Stomach (tissue), 4 donors: Measurements from ENCODE around the gene NAALADL2.

Experiments
- CTCF ChIP-seq, 7 experiments: fragments of 450-650 bp in 4 of 7; fragments of 200-600 bp in 3 of 7; sonication (generic) in 3 of 7; IDR thresholded peaks; one replicate each; pipeline ENCODE4 v1.5.1; 2016 to 2019; ENCODE audit warnings: antibody characterized with exemption in 7 of 7, control low read depth in 2 of 7, mild to moderate bottlenecking in 1 of 7
- POLR2A ChIP-seq, 4 donors: fragments of 450-650 bp; IDR thresholded peaks; one replicate each; pipeline ENCODE4 v1.6.1; 2016; ENCODE audit warnings: antibody characterized with exemption in 4 of 4, control low read depth in 2 of 4, mild to moderate bottlenecking in 1 of 4, moderate library complexity in 1 of 4
- POLR2AphosphoS5 ChIP-seq, 3 donors: sonication (generic); formaldehyde crosslinking; IDR thresholded peaks; one replicate each; pipeline ENCODE4 v1.6.1; 2016; ENCODE audit warnings: antibody characterized with exemption in 3 of 3

- TF ChIP-seq POLR2A (IDR thresholded peaks at IDR 0.05) (no peak), CTCF (IDR thresholded peaks at IDR 0.05) (no peak), POLR2AphosphoS5 (IDR thresholded peaks at IDR 0.05) (no peak)
Measured at GRCh38 chr3:175211466-175211865, 352.3 kb downstream of the NAALADL2 start.
